Keratinocyte (primary cell): ENCODE data around the gene KDM3B.

ENCODE experiments used
- CTCF ChIP-seq, 3 experiments: IDR thresholded peaks in 1 of 3; conservative IDR thresholded peaks in 1 of 3; optimal IDR thresholded peaks in 1 of 3; 2 replicates in 2 of 3; 3 replicates in 1 of 3; pipeline versions ENCODE3 to v1.5.1; 2011; ENCODE audit warnings: low read length in 3 of 3, mild to moderate bottlenecking in 3 of 3, moderate library complexity in 2 of 3, control low read depth in 1 of 3, inconsistent platforms in 1 of 3; ENCODE audit not compliant: insufficient read depth in 2 of 3; ENCODE audit errors: extremely low read depth in 1 of 3
- EZH2 ChIP-seq: IDR thresholded peaks from one replicate; pipeline ENCODE4 v1.6.1; 2012; ENCODE audit warnings: inconsistent platforms, mild to moderate bottlenecking, low read length, moderate library complexity

GRCh38 chr5:138425079-138425478 lies 72.6 kb downstream of the KDM3B start:
- TF ChIP-seq CTCF (optimal IDR thresholded peaks at IDR 0.05 in 1 of 3, IDR thresholded peaks at IDR 0.05 in 1 of 3, conservative IDR thresholded peaks at IDR 0.05 in 1 of 3; ENCODE audit: extremely low read depth in 1 of 3, insufficient read depth in 2 of 3, low read length in 3 of 3) = no peak
- no peak for TF ChIP-seq EZH2
